GM06990 (cell line): ENCODE measurements around the gene WBP1L.
A peak's percentile ranks its signal among the peaks of the same experiment; 100 is the strongest.
"Not testable (repeated sequence)": the region's sequence is repeated elsewhere in the genome, so short reads cannot be mapped to it uniquely, and the experiment has no call there.

ENCODE experiments used
- DNase-seq: peaks from one replicate; pipeline ENCODE4 v3.0.0-alpha.2; 2011; ENCODE audit not compliant: insufficient read length; ENCODE audit errors: extremely low read depth
- H3K27me3 ChIP-seq: replicated peaks from 2 replicates; pipeline ENCODE4 v1.6.0; 2011; ENCODE audit warnings: low read length; ENCODE audit not compliant: control insufficient read depth, insufficient read depth
- H3K36me3 ChIP-seq: 2 replicates; pipeline ENCODE4 v1.5.1; 2011; ENCODE audit warnings: low read length; ENCODE audit not compliant: control insufficient read depth, insufficient read depth
- H3K4me3 ChIP-seq: replicated peaks from 2 replicates; pipeline ENCODE4 v1.5.1; 2011; ENCODE audit warnings: low read depth, mild to moderate bottlenecking, control low read depth, low read length
- TF ChIP-seq, protein P1 (sequence below): IDR thresholded peaks from 2 replicates; pipeline ENCODE4 v1.5.1; 2011; ENCODE audit warnings: low read length, control low read depth, mild to moderate bottlenecking, inconsistent platforms; ENCODE audit not compliant: insufficient read depth, poor library complexity, severe bottlenecking

WBP1L gene

DNA sequence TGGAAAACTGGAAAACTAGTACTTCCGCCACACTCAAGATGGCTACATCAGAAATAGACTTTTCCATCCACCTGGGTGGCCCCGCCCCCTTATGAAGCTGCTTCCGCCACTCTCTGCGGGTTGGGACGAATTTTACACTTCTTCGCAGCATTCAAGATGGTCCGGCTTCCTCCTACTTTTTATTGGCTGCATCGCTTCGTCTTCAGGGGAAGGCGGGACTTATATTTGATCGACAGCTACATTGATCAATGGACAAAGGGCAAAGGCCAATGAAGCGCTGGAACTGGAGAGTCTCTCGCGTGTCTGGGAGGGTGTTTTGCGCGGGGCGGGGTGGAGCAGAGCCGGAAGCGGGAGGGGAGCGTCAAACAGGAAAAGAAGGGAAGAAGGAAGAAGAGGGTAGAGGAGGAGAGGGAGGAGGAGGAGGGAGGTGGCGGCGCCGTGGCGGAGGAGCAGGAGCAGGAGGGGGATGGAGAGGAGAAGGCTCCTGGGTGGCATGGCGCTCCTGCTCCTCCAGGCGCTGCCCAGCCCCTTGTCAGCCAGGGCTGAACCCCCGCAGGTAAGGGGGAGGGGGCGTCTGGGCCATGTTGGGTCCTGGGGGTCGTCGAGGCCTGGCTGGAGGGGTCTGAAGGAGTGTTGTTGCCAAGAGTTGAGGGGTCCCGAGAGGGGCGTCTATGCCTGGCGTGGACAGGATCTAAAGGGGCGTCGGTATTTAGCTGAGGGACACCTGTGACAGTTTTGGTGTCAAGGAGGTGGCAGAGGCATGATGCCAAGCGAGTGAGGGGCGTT is at the start of gene WBP1L:
Gene WBP1L, plus strand, starts transcription at position 361 of the 786 bp plus-strand sequence. Its CDS starts 106 bp downstream, at position 467.
- DNase-seq = peak; percentile 91
- Histone ChIP-seq H3K27me3 (no peaks in the 10 kb centered on the region), H3K4me3 (peak within 1 kb of the TSS; percentile 99), H3K36me3 (peaks cover 1% of the 10 kb centered on the region; the same call in 1 of the 2 replicates)
- TF ChIP-seq, protein P1, sequence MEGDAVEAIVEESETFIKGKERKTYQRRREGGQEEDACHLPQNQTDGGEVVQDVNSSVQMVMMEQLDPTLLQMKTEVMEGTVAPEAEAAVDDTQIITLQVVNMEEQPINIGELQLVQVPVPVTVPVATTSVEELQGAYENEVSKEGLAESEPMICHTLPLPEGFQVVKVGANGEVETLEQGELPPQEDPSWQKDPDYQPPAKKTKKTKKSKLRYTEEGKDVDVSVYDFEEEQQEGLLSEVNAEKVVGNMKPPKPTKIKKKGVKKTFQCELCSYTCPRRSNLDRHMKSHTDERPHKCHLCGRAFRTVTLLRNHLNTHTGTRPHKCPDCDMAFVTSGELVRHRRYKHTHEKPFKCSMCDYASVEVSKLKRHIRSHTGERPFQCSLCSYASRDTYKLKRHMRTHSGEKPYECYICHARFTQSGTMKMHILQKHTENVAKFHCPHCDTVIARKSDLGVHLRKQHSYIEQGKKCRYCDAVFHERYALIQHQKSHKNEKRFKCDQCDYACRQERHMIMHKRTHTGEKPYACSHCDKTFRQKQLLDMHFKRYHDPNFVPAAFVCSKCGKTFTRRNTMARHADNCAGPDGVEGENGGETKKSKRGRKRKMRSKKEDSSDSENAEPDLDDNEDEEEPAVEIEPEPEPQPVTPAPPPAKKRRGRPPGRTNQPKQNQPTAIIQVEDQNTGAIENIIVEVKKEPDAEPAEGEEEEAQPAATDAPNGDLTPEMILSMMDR = no peak

DNA sequence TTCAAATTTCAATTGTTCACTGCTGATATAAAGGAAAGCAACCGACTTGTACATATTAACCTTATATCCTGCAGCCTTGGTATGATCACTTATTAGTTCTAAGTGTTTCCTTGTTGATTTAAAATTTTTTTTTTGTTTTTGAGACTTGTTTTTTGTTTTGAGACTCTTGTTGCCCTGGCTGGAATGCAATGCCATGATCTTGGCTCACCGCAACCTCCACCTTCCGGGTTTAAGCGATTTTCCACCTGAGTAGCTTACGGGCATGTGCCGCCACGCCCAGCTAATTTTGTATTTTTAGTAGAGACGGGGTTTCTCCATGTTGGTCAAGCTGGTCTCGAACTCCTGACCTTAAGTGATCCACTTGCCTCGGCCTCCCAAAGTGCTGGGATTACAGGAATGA is 48.3 kb upstream of the WBP1L start:
- not testable (repeated sequence) for H3K4me3 ChIP-seq, H3K36me3 ChIP-seq, DNase-seq, H3K27me3 ChIP-seq

DNA sequence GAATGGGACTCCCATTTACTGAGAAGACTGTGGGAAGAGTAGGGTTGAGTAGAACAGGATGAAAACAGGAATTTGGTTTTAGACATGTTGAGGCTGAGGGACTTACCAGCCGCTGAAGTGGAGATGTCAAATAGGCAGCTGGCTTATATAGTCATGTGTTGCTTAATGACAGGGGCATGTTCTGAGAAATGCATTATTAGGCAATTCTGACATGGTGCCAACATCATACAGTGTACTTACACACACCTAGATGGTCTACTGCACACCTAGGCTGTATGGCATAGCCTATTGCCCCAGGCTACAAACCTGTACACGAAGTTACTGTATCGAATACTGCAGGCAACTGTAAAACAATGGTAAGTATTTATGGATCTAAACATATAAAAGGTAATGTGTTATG is 47.0 kb upstream of the WBP1L start:
- Histone ChIP-seq H3K27me3 (no peaks in the 10 kb centered on the region), H3K36me3 (peaks cover 4% of the 10 kb centered on the region; the same call in 1 of the 2 replicates), H3K4me3 (no peak overlapping the region)
- TF ChIP-seq, protein P1 = no peak
- no peak for DNase-seq

DNA sequence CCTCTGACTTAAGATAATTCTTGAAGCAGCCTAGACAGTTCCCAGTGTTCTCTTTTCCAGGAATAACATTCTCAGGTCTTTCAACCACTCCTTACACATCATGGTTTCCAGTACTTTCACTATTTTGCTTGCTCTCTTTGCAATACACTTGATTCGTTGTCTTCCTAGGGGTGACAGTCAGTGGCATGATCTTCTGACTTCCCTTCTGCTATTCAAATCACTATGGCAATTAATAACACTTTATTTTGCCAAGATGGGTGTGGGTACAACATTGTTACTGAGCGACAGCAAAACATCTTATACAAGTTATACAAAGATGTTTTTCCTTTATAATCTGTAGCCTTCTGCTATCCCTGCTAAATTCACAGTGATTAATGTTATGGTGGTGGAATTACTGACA is 44.9 kb upstream of the WBP1L start:
- Histone ChIP-seq H3K27me3 (no peaks in the 10 kb centered on the region), H3K4me3 (no peak overlapping the region), H3K36me3 (peaks cover 4% of the 10 kb centered on the region; the same call in 1 of the 2 replicates)
- TF ChIP-seq, protein P1 = no peak
- DNase-seq = no peak

DNA sequence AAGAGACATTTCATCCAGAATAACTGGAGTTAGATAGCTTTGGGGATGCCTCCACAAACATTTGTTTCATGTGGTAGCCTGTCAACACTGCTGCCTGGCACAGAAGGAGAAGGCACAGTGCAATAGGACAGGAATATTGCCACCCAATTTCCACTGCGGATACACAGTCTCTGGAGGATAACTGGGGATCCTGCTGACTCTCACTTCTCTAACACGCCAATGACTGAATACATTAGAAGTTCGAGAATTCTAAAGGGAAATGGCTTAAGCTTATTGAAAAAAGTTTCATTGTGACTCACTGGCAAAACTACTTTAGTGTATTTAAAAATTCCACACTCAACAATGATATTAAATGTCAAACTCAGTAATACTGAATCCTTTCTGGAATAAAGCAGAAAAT is 42.5 kb upstream of the WBP1L start:
- H3K27me3 ChIP-seq = no peaks in the 10 kb centered on the region
- peaks cover 4% of the 10 kb centered on the region; the same call in 1 of the 2 replicates for H3K36me3 ChIP-seq
- no peak overlapping the region for H3K4me3 ChIP-seq
- TF ChIP-seq, protein P1 = no peak
- no peak for DNase-seq

DNA sequence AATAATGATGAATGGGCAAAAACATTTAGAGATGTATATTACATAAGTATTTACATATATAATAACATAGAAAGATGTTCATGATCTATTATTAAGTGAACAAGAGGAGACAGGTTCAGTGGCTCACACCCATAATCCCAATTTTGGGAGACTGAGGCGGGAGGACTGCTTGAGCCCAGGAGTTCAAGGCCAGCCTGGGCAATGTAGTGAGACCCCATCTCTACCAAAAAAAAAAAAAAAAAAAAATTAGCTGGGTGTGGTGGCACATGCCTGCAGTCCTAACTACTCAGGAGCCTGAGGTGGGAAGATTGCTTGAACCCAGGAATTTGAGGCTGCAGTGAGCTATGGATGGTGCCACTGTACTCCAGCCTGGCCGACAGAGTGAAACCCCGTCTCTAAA is 42.0 kb upstream of the WBP1L start:
- peaks cover 4% of the 10 kb centered on the region; the same call in 1 of the 2 replicates for H3K36me3 ChIP-seq
- H3K27me3 ChIP-seq = no peaks in the 10 kb centered on the region
- TF ChIP-seq, protein P1 = no peak
- no peak overlapping the region for H3K4me3 ChIP-seq
- DNase-seq = no peak
